ENCODE results near the gene SCUBE1. TPM values are rescaled to one million over a fixed set of nuclear protein-coding genes. Genes with fewer than 3 reads are reported as not detected.

SCUBE1 gene
- total and polyA plus RNA-seq, 2 of the 8 experiments (the other 6 are each of a cell fraction or from before 2014, with no cell fraction given), result 2.3 to 4.9 TPM

GRCh38 chr22:43247546-43248260 is 95.5 kb downstream of the SCUBE1 start:
- H3K4me3 ChIP-seq (ENCODE audit: extremely low read depth in 1 of 4, insufficient read depth in 2 of 4, low read depth in 3 of 4, low read length in 4 of 4), result no peak overlapping the region
- no peaks in the 10 kb centered on the region for H3K9me3 ChIP-seq (ENCODE audit: insufficient read depth in 2 of 2, low read depth in 1 of 2, low read length in 1 of 2)
- no peak overlapping the region for H3K27ac ChIP-seq (ENCODE audit: low read depth, low read length)
- WGBS, 2 experiments (ENCODE audit: extremely low coverage in 1 of 2, insufficient coverage in 1 of 2, insufficient read length in 1 of 2, insufficient replicate concordance in 2 of 2, low coverage in 1 of 2, low lambda C conversion rate in 2 of 2, missing lambda C conversion rate in 1 of 2), result 91% methylated on average over 10 of the region's 10 CpGs; no CpG with 5 or more reads in 1 of the 2 experiments
- FAIRE-seq (no peak), DNase-seq (ENCODE audit: low read depth in 1 of 2, low spot score in 2 of 2) (no peak)
- H4K8ac ChIP-seq (ENCODE audit: extremely low read depth, insufficient read depth, low read length), result peak overlapping the region; percentile 18
- H3K23me2 ChIP-seq (ENCODE audit: low read depth, low read length), result 0 out of 2 replicates have a peak, but pooled peaks cover 1% of the 10 kb centered on the region
- H3K4ac ChIP-seq (replicated peaks; ENCODE audit: insufficient read length, low read depth, low read length), result no peak overlapping the region
- ChIA-PET POLR2A (ENCODE audit: partially characterized antibody) (interaction anchor here (1.5 to 1.6 kb wide), 2 partner anchors 9 to 18 kb away, joined by 3 read pairs; no protein-coding TSS in a partner anchor), CTCF (ENCODE audit: partially characterized antibody) (interaction anchor here (0.6 to 7.0 kb wide), 9 partner anchors 10 to 1488 kb away, joined by 3 to 71 read pairs (median 5); no protein-coding TSS in a partner anchor)
- H4K20me1 ChIP-seq (replicated peaks in 1 of 2; ENCODE audit: control insufficient read depth in 1 of 2, insufficient read depth in 2 of 2, low read length in 2 of 2), result no peaks in the 10 kb centered on the region
- H2BK120ac ChIP-seq (replicated peaks; ENCODE audit: low read depth, low read length), result no peak overlapping the region
- H3K79me2 ChIP-seq (ENCODE audit: control insufficient read depth in 1 of 2, insufficient read depth in 2 of 2, low read length in 2 of 2), result no peaks in the 10 kb centered on the region
- no peaks in the 10 kb centered on the region for H3K79me1 ChIP-seq (ENCODE audit: low read depth, low read length)
- H3K27me3 ChIP-seq (replicated peaks in 1 of 4; ENCODE audit: control insufficient read depth in 3 of 4, extremely low read depth in 1 of 4, insufficient read depth in 3 of 4, low read length in 3 of 4), result no peaks in the 10 kb centered on the region
- H4K91ac ChIP-seq (replicated peaks; ENCODE audit: insufficient read length, low read length), result no peak overlapping the region
- no peak overlapping the region for H3K23ac ChIP-seq (ENCODE audit: insufficient read length)
- H3K9ac ChIP-seq (replicated peaks in 1 of 4; ENCODE audit: extremely low read depth in 1 of 4, low read depth in 3 of 4, low read length in 3 of 4), result no peak overlapping the region
- H3K4me2 ChIP-seq (ENCODE audit: insufficient read depth in 1 of 2, low read depth in 2 of 2, low read length in 2 of 2), result no peak overlapping the region
- no peak overlapping the region for H2AFZ ChIP-seq (ENCODE audit: low read length)
- H2BK12ac ChIP-seq (ENCODE audit: low read depth, low read length), result no peak overlapping the region
- no peak overlapping the region for H2AK5ac ChIP-seq (ENCODE audit: low read depth, low read length)
- H3K14ac ChIP-seq (ENCODE audit: insufficient read length), result no peak overlapping the region
- H2BK15ac ChIP-seq (ENCODE audit: low read length), result no peak overlapping the region
- no peaks in the 10 kb centered on the region; a peak in 1 of 7 replicates for H3K4me1 ChIP-seq (replicated peaks in 1 of 4; ENCODE audit: control insufficient read depth in 3 of 4, insufficient read depth in 4 of 4, low read length in 3 of 4)
- no peak overlapping the region for H4K5ac ChIP-seq (ENCODE audit: insufficient read length, low read depth, low read length)
- H2BK5ac ChIP-seq (ENCODE audit: low read depth, low read length), result no peak overlapping the region
- H3K36me3 ChIP-seq (ENCODE audit: control insufficient read depth in 2 of 4, insufficient read depth in 4 of 4, low read length in 3 of 4), result no peaks in the 10 kb centered on the region
- H3K18ac ChIP-seq (ENCODE audit: extremely low read depth, low read length), result no peak overlapping the region
- no peak overlapping the region for H2BK20ac ChIP-seq (ENCODE audit: low read length)
- H3K56ac ChIP-seq (replicated peaks; ENCODE audit: insufficient read length, low read depth, low read length), result no peak overlapping the region
- TF ChIP-seq BACH1 (IDR thresholded peaks at IDR 0.05; ENCODE audit: low read length), result no peak
- TF ChIP-seq CEBPB (IDR thresholded peaks at IDR 0.05; ENCODE audit: low read depth, low read length), result no peak
- no peak for TF ChIP-seq TBP (IDR thresholded peaks at IDR 0.05; ENCODE audit: low read depth, low read length)
- no peak for TF ChIP-seq HDAC6 (IDR thresholded peaks at IDR 0.05; ENCODE audit: low read depth, low read length)
- TF ChIP-seq FOSL1 (IDR thresholded peaks at IDR 0.05; ENCODE audit: insufficient read depth, low read depth, low read length), result no peak
- no peak for TF ChIP-seq SUZ12 (IDR thresholded peaks at IDR 0.05; ENCODE audit: low read length)
- no peak for TF ChIP-seq YY1 (IDR thresholded peaks at IDR 0.05; ENCODE audit: low read depth, low read length)
- TF ChIP-seq SP2 (IDR thresholded peaks at IDR 0.05; ENCODE audit: low read length), result no peak
- no peak for TF ChIP-seq ASH2L (IDR thresholded peaks at IDR 0.05; ENCODE audit: low read length)
- no peak for TF ChIP-seq JUN (IDR thresholded peaks at IDR 0.05; ENCODE audit: low read depth, low read length)
- no peak for TF ChIP-seq KDM1A (IDR thresholded peaks at IDR 0.05; ENCODE audit: borderline replicate concordance, low read length)
- no peak for TF ChIP-seq RXRA (IDR thresholded peaks at IDR 0.05; ENCODE audit: insufficient read depth, low read depth, low read length)
- TF ChIP-seq E2F6 (IDR thresholded peaks at IDR 0.05), result no peak
